Panc1 (cell line): ENCODE results near the gene ELOF1.

Experiments used
- CTCF ChIP-seq: fragments of 450-650 bp; IDR thresholded peaks from 2 replicates; pipeline ENCODE4 v1.5.1; 2017; ENCODE audit warnings: mild to moderate bottlenecking
- POLR2AphosphoS5 ChIP-seq: IDR thresholded peaks from 2 replicates; pipeline ENCODE4 v1.6.1; 2012; ENCODE audit warnings: mild to moderate bottlenecking, low read depth, low read length, moderate library complexity
- REST ChIP-seq, 2 experiments: IDR thresholded peaks; 2 replicates each; pipeline ENCODE4 v1.6.1; 2011 to 2012; ENCODE audit warnings: low read depth in 2 of 2, control low read depth in 1 of 2, low read length in 1 of 2, mild to moderate bottlenecking in 1 of 2, moderate library complexity in 1 of 2; ENCODE audit not compliant: insufficient read depth in 1 of 2
- TCF7L2 ChIP-seq: IDR thresholded peaks from 2 replicates; pipeline ENCODE4 v1.6.1; 2011; ENCODE audit warnings: mild to moderate bottlenecking, low read depth, low read length, inconsistent platforms

- TF ChIP-seq CTCF = peak; percentile 74
- no peak for TF ChIP-seq TCF7L2
- TF ChIP-seq POLR2AphosphoS5 = no peak
- no peak for TF ChIP-seq REST (IDR thresholded peaks at IDR 0.05; ENCODE audit: insufficient read depth in 1 of 2, low read depth in 2 of 2, low read length in 1 of 2)
Measured at GRCh38 chr19:11560404-11561051, 1.5 kb upstream of the ELOF1 start.
